H1 (cell line): ENCODE measurements around the gene RMDN2. TPM values are rescaled to one million over a fixed set of nuclear protein-coding genes. Genes with fewer than 3 reads are reported as not detected.

ENCODE experiments used
- CTCF ChIA-PET: fragments of 300-600 bp; sonication (Branson Sonifier 250); formaldehyde crosslinking; loops from one replicate; lab custom pipeline; 2021; ENCODE audit not compliant: partially characterized antibody; lab: Charles Lee
- POLR2A ChIA-PET: fragments of 300-600 bp; sonication (Branson Sonifier 250); formaldehyde crosslinking; loops from one replicate; lab custom pipeline; 2021; ENCODE audit warnings: inconsistent platforms; ENCODE audit not compliant: partially characterized antibody; lab: Charles Lee
- DNase-seq, 2 experiments: peaks; one replicate each; pipeline versions ENCODE4 v3.0.0 to v3.0.0-alpha.2; 2010 to 2022; ENCODE audit warnings: low spot score in 2 of 2, low read depth in 1 of 2, mixed read lengths in 1 of 2
- FAIRE-seq: peaks from 2 replicates; lab custom pipeline; 2011; peaks lifted over from hg19 to GRCh38; lab: Jason Lieb, UNC
- H2AFZ ChIP-seq: 2 replicates; pipeline ENCODE4 v1.8.1; 2012; ENCODE audit warnings: low read length, inconsistent platforms
- H2AK5ac ChIP-seq: 2 replicates; pipeline ENCODE4 v1.6.1; 2013; ENCODE audit warnings: low read depth, low read length
- H2BK120ac ChIP-seq: replicated peaks from 2 replicates; pipeline ENCODE3; 2013; ENCODE audit warnings: low read depth, low read length, inconsistent platforms
- H2BK12ac ChIP-seq: 2 replicates; pipeline ENCODE4 v1.6.1; 2013; ENCODE audit warnings: low read depth, low read length
- H2BK15ac ChIP-seq: 2 replicates; pipeline ENCODE4 v1.6.1; 2013; ENCODE audit warnings: low read length
- H2BK20ac ChIP-seq: 2 replicates; pipeline ENCODE4 v1.6.1; 2013; ENCODE audit warnings: low read length
- H2BK5ac ChIP-seq: 2 replicates; pipeline ENCODE4 v1.6.1; 2013; ENCODE audit warnings: low read depth, low read length
- H3K14ac ChIP-seq: 2 replicates; pipeline ENCODE4 v1.6.1; 2013; ENCODE audit warnings: inconsistent platforms; ENCODE audit not compliant: insufficient read length
- H3K18ac ChIP-seq: 2 replicates; pipeline ENCODE4 v1.6.1; 2013; ENCODE audit warnings: low read length; ENCODE audit errors: extremely low read depth
- H3K23ac ChIP-seq: 2 replicates; pipeline ENCODE4 v1.6.1; 2013; ENCODE audit warnings: inconsistent platforms; ENCODE audit not compliant: insufficient read length
- H3K23me2 ChIP-seq: 2 replicates; pipeline ENCODE4 v1.6.1; 2013; ENCODE audit warnings: low read depth, low read length
- H3K27ac ChIP-seq: 2 replicates; pipeline ENCODE4 v1.6.1; 2011; ENCODE audit warnings: low read depth, low read length, inconsistent platforms
- H3K27me3 ChIP-seq, 4 experiments: replicated peaks in 1 of 4; 1 replicate in 1 of 4; 2 replicates in 3 of 4; pipeline versions ENCODE4 v1.6.1 to v1.8.1; 2011 to 2013; ENCODE audit warnings: low read length in 3 of 4, mild to moderate bottlenecking in 3 of 4, inconsistent platforms in 2 of 4, mixed read lengths in 2 of 4, moderate library complexity in 1 of 4; ENCODE audit not compliant: control insufficient read depth in 3 of 4, insufficient read depth in 3 of 4; ENCODE audit errors: extremely low read depth in 1 of 4
- H3K36me3 ChIP-seq, 4 experiments: 2 replicates each; pipeline versions ENCODE4 v1.6.1 to v1.8.1; 2011 to 2013; ENCODE audit warnings: mild to moderate bottlenecking in 4 of 4, low read length in 3 of 4, moderate library complexity in 2 of 4, control low read depth in 1 of 4, inconsistent platforms in 1 of 4; ENCODE audit not compliant: insufficient read depth in 4 of 4, control insufficient read depth in 2 of 4
- H3K4ac ChIP-seq: replicated peaks from 2 replicates; pipeline ENCODE3; 2013; ENCODE audit warnings: low read length, low read depth, mixed read lengths, inconsistent platforms; ENCODE audit not compliant: insufficient read length
- H3K4me1 ChIP-seq, 4 experiments: replicated peaks in 1 of 4; 1 replicate in 1 of 4; 2 replicates in 3 of 4; pipeline versions ENCODE4 v1.6.1 to v1.8.1; 2011 to 2013; ENCODE audit warnings: low read length in 3 of 4, inconsistent platforms in 2 of 4, mixed read lengths in 1 of 4; ENCODE audit not compliant: insufficient read depth in 4 of 4, control insufficient read depth in 3 of 4
- H3K4me2 ChIP-seq, 2 experiments: 2 replicates each; pipeline versions ENCODE4 v1.6.1 to v1.8.1; 2011 to 2013; ENCODE audit warnings: low read depth in 2 of 2, low read length in 2 of 2, control low read depth in 1 of 2, inconsistent platforms in 1 of 2, mild to moderate bottlenecking in 1 of 2; ENCODE audit not compliant: insufficient read depth in 1 of 2
- H3K4me3 ChIP-seq, 4 experiments: fragments of 200-600, 300-600 bp in 1 of 4; sonication (generic), shearing (Covaris generic), sonication (Bioruptor Twin) in 1 of 4; 2 replicates each; pipeline versions ENCODE4 v1.5.1 to v1.8.1; 2011 to 2016; ENCODE audit warnings: low read length in 4 of 4, low read depth in 3 of 4, control low read depth in 2 of 4, inconsistent platforms in 2 of 4, mild to moderate bottlenecking in 2 of 4, mixed read lengths in 1 of 4, moderate library complexity in 1 of 4; ENCODE audit not compliant: insufficient read depth in 2 of 4; ENCODE audit errors: extremely low read depth in 1 of 4
- H3K56ac ChIP-seq: replicated peaks from 2 replicates; pipeline ENCODE3; 2013; ENCODE audit warnings: low read depth, mild to moderate bottlenecking, mixed read lengths, low read length, inconsistent platforms; ENCODE audit not compliant: insufficient read length
- H3K79me1 ChIP-seq: 2 replicates; pipeline ENCODE4 v1.6.1; 2013; ENCODE audit warnings: low read depth, low read length, control low read depth
- H3K79me2 ChIP-seq, 2 experiments: 2 replicates each; pipeline versions ENCODE4 v1.6.1 to v1.8.1; 2012 to 2013; ENCODE audit warnings: low read length in 2 of 2, mild to moderate bottlenecking in 2 of 2, inconsistent platforms in 1 of 2; ENCODE audit not compliant: insufficient read depth in 2 of 2, control insufficient read depth in 1 of 2
- H3K9ac ChIP-seq, 4 experiments: replicated peaks in 1 of 4; 1 replicate in 1 of 4; 2 replicates in 3 of 4; pipeline versions ENCODE4 v1.6.1 to v1.8.1; 2011 to 2013; ENCODE audit warnings: low read depth in 3 of 4, low read length in 3 of 4, control low read depth in 2 of 4, mild to moderate bottlenecking in 2 of 4, moderate library complexity in 2 of 4, inconsistent platforms in 1 of 4; ENCODE audit errors: extremely low read depth in 1 of 4
- H3K9me3 ChIP-seq, 2 experiments: 2 replicates each; pipeline versions ENCODE4 v1.6.1 to v1.8.1; 2012 to 2013; ENCODE audit warnings: mild to moderate bottlenecking in 2 of 2, moderate library complexity in 2 of 2, control low read depth in 1 of 2, inconsistent platforms in 1 of 2, low read depth in 1 of 2, low read length in 1 of 2, mixed read lengths in 1 of 2; ENCODE audit not compliant: insufficient read depth in 2 of 2
- H4K20me1 ChIP-seq, 2 experiments: replicated peaks in 1 of 2; 2 replicates each; pipeline versions ENCODE3 to v1.8.1; 2011 to 2013; ENCODE audit warnings: inconsistent platforms in 2 of 2, low read length in 2 of 2, mild to moderate bottlenecking in 1 of 2; ENCODE audit not compliant: insufficient read depth in 2 of 2, control insufficient read depth in 1 of 2
- H4K5ac ChIP-seq: 2 replicates; pipeline ENCODE4 v1.6.1; 2013; ENCODE audit warnings: low read length, low read depth, mixed read lengths, inconsistent platforms; ENCODE audit not compliant: insufficient read length
- H4K8ac ChIP-seq: 2 replicates; pipeline ENCODE4 v1.8.0; 2013; ENCODE audit warnings: mild to moderate bottlenecking, moderate library complexity, low read length, inconsistent platforms; ENCODE audit not compliant: insufficient read depth; ENCODE audit errors: extremely low read depth
- H4K91ac ChIP-seq: replicated peaks from 2 replicates; pipeline ENCODE3; 2013; ENCODE audit warnings: low read length, mixed read lengths, inconsistent platforms; ENCODE audit not compliant: insufficient read length
- CHD1 ChIP-seq: IDR thresholded peaks from 2 replicates; pipeline ENCODE4 v1.6.1; 2012; ENCODE audit warnings: low read depth, low read length, improper control_type of control experiment
- KDM1A ChIP-seq: fragments of 200-600, 300-600 bp; sonication (generic); IDR thresholded peaks from 2 replicates; pipeline ENCODE4 v1.7.1; 2016; ENCODE audit warnings: mild to moderate bottlenecking, low read length, borderline replicate concordance
- KDM4A ChIP-seq: IDR thresholded peaks from one replicate; pipeline ENCODE4 v1.7.1; 2012; ENCODE audit warnings: low read depth, mild to moderate bottlenecking, moderate library complexity, low read length, inconsistent platforms; ENCODE audit not compliant: severe bottlenecking
- POLR2AphosphoS5 ChIP-seq: IDR thresholded peaks from 2 replicates; pipeline ENCODE4 v1.6.1; 2011; ENCODE audit warnings: low read depth, low read length
- RAD21 ChIP-seq, 2 experiments: IDR thresholded peaks in 1 of 2; conservative IDR thresholded peaks in 1 of 2; 2 replicates each; pipeline ENCODE4 v1.6.1; 2011; ENCODE audit warnings: low read depth in 2 of 2, low read length in 2 of 2, improper control_type of control experiment in 1 of 2, inconsistent platforms in 1 of 2, mild to moderate bottlenecking in 1 of 2, moderate library complexity in 1 of 2
- WGBS, 2 experiments: shearing (Covaris generic) in 1 of 2; methylation state at CpG; one replicate each; pipeline versions ENCODE4 v1.1.6 to v1.1.7; 2013 to 2015; ENCODE audit warnings: low lambda C conversion rate in 2 of 2, mixed read lengths in 2 of 2, inconsistent platforms in 1 of 2, low coverage in 1 of 2, missing lambda C conversion rate in 1 of 2; ENCODE audit not compliant: insufficient replicate concordance in 2 of 2, insufficient coverage in 1 of 2, insufficient read length in 1 of 2; ENCODE audit errors: extremely low coverage in 1 of 2, missing lambda C conversion rate in 1 of 2; 5-methylcytosine and 5-hydroxymethylcytosine counted together
- polyA plus RNA-seq, 7 experiments: library from polyadenylated mRNA; depleted of rRNA in 3 of 7; stranded (reverse) in 5 of 7; unstranded in 2 of 7; fragments of >200 nt in 5 of 7; fragments of 200-250 nt in 2 of 7; gene quantifications; 1 replicate in 5 of 7; 2 replicates in 1 of 7; 4 replicates in 1 of 7; pipeline versions ENCODE4 v1.2.1 to v1.2.3, GENCODE V29; 2011 to 2013; ENCODE audit warnings: missing spikeins in 2 of 7, mixed read lengths in 2 of 7
- total RNA-seq: library from RNA; stranded (reverse); fragmentation: NEBNext Ultra II Directional; extraction: Animal tissue kit (Norgen Biotek cat#: 25700); gene quantifications from 2 replicates; pipeline ENCODE4 v1.2.1, GENCODE V29; 2021

The RMDN2 gene
- total and polyA plus RNA-seq, 2 of the 8 experiments (the other 6 are each of a cell fraction or from before 2014, with no cell fraction given) = 0.53 to 3.0 TPM

DNA sequence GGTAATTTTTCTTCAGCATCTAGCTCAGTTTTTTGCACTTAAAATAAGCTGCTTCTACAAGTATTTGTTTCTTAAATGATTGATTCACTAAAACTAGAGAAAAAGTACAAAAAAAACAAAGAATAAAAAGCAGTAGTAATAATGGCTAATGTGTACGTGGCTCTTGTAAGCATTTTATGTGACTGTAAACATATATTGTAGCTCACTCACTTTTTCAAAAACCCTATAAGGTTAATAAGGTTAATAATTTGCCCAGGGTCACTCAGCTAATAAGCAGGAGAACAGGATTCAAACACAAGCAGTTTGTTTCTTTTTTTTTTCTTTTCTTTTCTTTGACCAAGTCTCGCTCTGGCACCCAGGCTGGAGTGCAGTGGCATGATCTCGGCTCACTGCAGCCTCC lies 67.5 kb downstream of the RMDN2 start:
- ChIA-PET CTCF (interaction anchor here (0.6 to 2.6 kb wide), 13 partner anchors 9 to 333 kb away, joined by 3 to 11 read pairs (median 4); partner anchors contain the start of gene CYP1B1), POLR2A (interaction anchor here (1.1 kb wide), 1 partner anchor 11 kb away, joined by 3 read pairs; no protein-coding TSS in a partner anchor)
- H3K27ac ChIP-seq = no peak overlapping the region
- H4K8ac ChIP-seq = no peak overlapping the region
- H4K91ac ChIP-seq = no peak overlapping the region
- peaks cover 0 to 3% (median 0%) of the 10 kb centered on the region in 4 experiments; a peak in 3 of 7 replicates for H3K4me1 ChIP-seq
- FAIRE-seq (no peak), DNase-seq (no peak)
- no peaks in the 10 kb centered on the region for H3K27me3 ChIP-seq
- H3K4ac ChIP-seq = no peak overlapping the region
- no peaks in the 10 kb centered on the region for H3K79me1 ChIP-seq
- no peaks in the 10 kb centered on the region for H3K23me2 ChIP-seq
- H3K56ac ChIP-seq = no peak overlapping the region
- H2BK12ac ChIP-seq = no peak overlapping the region
- no peak overlapping the region for H2AK5ac ChIP-seq
- TF ChIP-seq CHD1 = no peak
- TF ChIP-seq RAD21 (IDR thresholded peaks at IDR 0.05 in 1 of 2, conservative IDR thresholded peaks at IDR 0.05 in 1 of 2; ENCODE audit: low read depth in 2 of 2, low read length in 2 of 2) = no peak
- TF ChIP-seq KDM1A = no peak
- no peak for TF ChIP-seq POLR2AphosphoS5
- TF ChIP-seq KDM4A = no peak
- H2BK120ac ChIP-seq = no peak overlapping the region
- no peak overlapping the region for H2BK15ac ChIP-seq
- no peak overlapping the region for H2BK5ac ChIP-seq
- no peaks in the 10 kb centered on the region for H4K20me1 ChIP-seq
- H3K79me2 ChIP-seq = no peaks in the 10 kb centered on the region
- no peak overlapping the region for H3K23ac ChIP-seq
- H2AFZ ChIP-seq = no peak overlapping the region
- H3K18ac ChIP-seq = no peak overlapping the region
- H3K4me3 ChIP-seq = no peak overlapping the region
- H3K14ac ChIP-seq = no peak overlapping the region
- H2BK20ac ChIP-seq = no peak overlapping the region
- H3K9me3 ChIP-seq = no peaks in the 10 kb centered on the region
- H3K36me3 ChIP-seq = no peaks in the 10 kb centered on the region
- H3K4me2 ChIP-seq = no peak overlapping the region
- 88% methylated on average over 3 of the region's 3 CpGs; no CpG with 5 or more reads in 1 of the 2 experiments for WGBS, 2 experiments
- no peak overlapping the region for H4K5ac ChIP-seq
- H3K9ac ChIP-seq = no peak overlapping the region
